ENCODE results near the gene KLHL5.

GRCh38 chr4:39030725-39031124 is 31.3 kb upstream of the KLHL5 start:
- TF ChIP-seq CTCF (IDR thresholded peaks at IDR 0.05): no peak
- no peak for TF ChIP-seq EP300 (IDR thresholded peaks at IDR 0.05)
- no peak for TF ChIP-seq POLR2A (IDR thresholded peaks at IDR 0.05)

All from stomach (tissue), 4 donors.